GM19468 (cell line): Measurements from ENCODE around the gene GNGT1.

ENCODE experiments used
- ATAC-seq: cut with Tn5 transposase; IDR thresholded peaks from one replicate; pipeline ENCODE4 v1.9.1; 2021; ENCODE audit warnings: mild to moderate bottlenecking, moderate library complexity, moderate number of reproducible peaks; ENCODE audit not compliant: unreplicated experiment; ENCODE audit errors: extremely low read depth

Gene GNGT1

DNA sequence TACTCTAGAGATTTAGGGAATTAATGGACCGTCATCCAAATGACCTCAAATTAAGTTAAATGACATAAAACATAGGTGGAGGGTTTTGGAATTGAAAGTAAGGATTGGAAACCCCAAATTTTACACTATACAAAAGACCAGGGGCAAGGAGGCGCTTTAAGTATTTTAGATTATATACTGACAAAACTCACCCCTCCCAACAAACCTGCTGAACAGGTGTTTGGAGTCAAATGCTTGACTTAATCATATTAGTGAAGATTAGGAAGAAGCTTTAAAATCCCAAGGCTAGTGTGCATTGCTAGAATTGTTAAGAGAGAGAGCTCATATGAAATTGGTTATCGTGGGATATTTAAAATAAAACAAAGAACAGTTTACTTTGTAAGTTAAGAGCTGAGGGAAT lies at the start of gene GNGT1:
TSS of gene GNGT1 (plus strand) at position 301 of the 400 bp plus-strand sequence. CDS start 180 bp downstream, outside the sequence.
- no peak for ATAC-seq

DNA sequence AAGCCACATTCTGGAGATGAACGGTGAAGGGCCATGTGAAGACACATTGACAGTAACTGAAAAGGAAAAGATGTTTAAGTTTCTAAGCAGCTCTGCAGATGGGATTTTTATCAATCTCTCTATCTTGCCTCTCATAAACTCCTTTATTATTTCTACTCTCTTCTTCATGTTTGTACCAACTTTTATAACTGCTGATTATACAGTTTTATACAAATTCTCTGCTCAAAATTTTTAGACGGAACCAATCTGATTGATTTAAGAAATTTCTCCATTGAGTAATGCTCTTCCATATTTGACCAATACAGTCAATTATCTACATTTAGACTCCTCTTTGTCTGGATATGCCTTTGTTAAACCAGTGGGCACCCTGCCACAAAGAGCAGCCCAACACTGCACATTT lies 47.5 kb upstream of the GNGT1 start:
- no peak for ATAC-seq

DNA sequence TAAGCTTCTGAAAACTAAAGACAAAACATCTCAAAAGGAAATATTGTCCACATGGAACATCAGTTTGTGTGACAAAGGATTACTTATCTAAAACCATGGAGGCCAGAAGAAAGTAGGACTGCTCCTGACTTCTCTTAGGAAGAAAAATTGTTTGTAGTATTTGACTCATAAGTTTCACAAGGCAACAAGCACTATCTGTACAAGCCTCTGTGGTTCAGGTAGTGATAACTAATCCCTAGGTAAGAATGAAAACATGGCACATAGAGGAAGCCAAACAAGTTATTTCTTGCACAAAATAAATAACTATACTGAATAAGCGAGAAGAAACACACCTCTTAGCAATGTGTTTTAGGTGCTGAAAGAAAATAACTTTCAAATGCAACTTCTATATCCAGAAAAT lies 46.1 kb upstream of the GNGT1 start:
- no peak for ATAC-seq

DNA sequence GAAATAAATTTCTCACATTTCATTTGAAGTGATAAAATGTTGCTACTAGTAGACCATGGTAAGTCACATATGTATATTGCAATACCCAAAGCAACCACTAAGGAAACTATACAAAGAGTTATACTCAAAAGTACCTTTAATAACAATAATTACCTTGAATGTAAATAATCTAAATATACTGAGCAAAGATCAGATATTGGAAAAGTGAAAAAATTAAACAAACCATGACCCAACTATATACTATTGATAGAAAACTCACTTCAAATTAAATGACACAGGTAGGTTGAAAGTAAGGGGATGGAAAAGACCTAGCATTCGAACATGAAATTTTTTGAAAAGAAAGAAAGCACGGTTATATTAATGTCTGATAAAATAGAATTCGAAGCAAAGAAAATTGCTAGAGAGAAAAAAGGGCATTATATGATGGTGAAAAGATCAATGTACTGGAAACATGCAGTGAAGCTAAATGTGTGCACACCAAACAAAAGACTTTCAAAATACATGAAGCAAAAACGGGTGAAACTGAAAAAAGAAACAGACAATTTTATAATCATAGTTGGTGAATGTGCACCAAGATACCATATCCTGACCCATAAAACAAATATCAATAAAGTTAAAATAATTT lies 44.9 kb upstream of the GNGT1 start:
- no peak for ATAC-seq

DNA sequence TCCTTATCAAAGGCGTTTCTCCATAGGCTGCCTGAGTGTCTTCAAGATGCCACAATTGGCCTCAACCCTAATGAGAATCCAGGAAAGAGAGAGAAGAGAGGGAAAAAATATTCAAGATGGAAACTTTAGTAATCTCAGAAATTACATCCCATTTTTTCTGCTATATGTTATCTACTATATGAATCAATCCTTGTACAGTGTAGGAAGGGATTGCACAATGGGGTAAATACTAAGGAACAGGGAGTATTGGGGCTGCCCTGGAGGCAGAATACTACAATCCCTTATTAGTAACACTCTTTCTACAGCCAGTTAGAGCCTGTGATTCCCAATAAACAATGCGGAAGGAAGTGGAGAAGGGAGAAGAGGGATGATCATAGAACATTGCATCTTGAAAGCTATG lies 43.7 kb upstream of the GNGT1 start:
- ATAC-seq: no peak

DNA sequence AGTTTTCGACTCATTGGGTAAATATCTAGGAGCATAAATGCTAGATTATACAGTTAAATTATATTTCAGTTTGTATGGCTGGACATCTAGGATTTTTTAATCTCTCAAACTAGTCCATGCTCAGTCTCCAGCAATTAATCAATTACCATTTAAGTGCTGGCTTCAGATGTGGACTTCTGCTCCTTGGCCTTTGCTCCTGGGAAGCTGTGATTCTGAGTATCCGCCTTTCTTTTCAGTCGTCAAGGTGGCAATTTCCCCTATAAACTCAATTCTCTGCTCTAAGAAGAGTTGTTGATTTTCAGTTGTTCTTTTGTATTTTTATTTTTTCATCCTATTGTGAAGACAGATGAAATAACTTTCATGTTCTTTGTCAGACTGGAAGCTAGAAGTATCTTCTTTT lies 39.5 kb upstream of the GNGT1 start:
- no peak for ATAC-seq

DNA sequence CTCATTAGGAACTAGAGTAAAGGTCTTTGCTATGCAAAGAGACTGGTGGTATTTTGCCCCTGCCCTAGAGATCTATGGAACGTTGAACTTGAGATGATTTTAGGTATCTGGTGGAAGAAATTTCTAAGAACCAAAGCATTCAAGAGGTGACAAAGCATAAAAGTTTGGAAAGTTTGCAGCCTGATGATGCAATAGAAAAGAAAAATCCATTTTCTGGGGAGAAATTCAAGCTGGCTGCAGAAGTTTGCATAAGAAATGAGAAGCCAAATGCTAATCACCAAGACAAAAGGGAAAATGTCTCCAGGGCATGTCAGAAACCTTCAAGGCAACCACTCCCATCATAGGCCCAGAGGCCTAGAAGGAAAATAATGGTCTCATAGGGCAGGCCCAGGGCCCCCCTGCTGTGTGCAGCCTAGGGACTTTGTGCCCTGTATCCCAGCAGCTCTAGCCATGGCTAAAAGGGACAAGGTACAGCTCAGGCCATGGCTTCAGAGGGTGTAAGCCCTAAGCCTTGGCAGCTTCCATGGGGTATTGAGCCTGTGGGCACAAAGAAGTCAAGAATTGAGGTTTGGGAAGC lies 32.3 kb upstream of the GNGT1 start:
- no peak for ATAC-seq

DNA sequence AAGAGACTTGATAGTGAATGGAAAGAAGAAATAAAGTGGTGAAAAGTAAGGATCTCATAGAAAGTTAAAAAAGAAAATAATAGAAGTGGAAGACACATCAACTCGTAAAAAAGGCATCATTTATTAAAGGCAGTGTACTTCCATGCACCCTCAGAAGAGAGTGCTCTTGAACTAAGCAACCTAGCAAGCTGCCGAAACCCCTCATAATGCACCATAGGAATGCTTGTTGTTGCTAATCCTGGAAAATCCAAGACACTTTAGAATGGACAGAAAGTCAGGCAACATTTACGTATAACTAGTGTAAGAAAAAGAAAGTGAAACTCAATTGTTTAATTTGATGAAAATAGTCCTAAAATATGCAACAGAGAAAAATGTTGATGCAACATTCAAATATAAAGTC lies 28.6 kb upstream of the GNGT1 start:
- no peak for ATAC-seq

DNA sequence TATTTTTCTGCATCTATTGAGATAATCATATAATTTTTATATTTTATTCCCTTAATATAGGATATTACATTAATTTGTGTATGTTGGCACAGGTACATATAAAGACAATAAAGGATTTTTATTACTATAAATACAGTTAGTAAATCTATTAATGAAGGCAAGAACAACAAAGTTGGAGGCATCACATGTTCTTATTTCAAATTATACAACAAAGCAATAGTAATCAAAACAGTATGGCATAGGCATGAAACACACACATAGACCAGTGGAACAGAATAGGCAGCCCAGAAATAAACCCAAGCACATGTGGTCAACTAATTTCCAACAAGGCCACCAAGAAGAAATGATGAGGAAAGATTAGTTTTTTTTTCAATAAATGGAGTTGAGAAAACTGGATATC lies 27.0 kb upstream of the GNGT1 start:
- ATAC-seq: no peak

DNA sequence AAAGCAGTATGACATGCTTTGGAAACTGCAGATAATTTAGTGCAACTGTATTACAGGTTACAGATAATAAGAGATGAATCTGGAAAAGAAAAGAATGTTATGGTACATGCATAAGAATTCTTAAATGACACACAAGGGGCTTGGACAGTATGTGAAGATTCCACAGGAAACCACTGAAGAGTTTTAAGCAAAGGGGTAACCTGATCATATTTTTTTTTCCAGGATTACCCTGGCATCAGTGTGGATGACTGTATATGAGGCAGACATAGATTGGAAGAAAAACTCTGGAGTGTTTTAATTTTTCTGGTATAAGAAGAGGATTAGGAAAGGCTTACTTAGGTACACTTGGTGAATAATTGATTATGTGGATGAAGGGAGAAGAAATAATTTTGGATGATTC lies 23.9 kb upstream of the GNGT1 start:
- ATAC-seq: no peak

DNA sequence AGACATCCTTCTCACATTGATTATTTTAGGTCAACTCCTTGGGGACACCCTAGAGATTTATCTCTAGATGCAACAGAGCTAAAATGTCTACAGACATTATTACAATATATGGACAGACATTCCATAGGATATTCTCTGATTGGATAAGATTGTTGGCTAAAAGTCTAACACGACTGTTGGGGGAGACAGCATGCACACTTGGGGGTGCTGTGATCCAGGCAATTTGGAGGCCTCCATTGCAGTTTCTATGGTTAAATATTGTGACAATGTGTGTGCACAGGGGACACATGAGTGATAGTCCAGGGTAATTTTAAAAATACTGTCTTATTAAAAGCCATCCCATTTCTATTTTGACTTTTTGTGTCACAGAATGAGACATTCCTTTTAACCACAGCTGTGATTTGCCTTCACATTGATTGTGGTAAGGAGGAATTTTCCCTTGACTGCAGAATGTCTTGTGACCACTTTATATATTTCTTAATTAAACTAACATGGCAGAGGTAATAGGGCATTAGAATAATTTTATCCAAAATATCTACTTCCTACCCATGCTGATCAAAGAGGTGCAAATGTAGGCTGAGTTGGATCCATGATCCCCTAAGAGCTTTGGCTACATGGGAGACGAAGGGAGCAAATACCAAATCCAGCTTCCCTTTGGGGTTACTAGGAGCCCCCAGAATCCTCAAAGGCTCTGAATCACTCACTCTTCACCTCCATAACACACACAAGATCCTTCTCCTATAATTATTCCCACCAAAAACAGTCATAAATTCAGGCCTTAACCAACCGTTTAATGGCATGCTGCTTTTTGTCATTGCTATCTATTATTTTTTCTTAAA lies 23.1 kb upstream of the GNGT1 start:
- no peak for ATAC-seq

DNA sequence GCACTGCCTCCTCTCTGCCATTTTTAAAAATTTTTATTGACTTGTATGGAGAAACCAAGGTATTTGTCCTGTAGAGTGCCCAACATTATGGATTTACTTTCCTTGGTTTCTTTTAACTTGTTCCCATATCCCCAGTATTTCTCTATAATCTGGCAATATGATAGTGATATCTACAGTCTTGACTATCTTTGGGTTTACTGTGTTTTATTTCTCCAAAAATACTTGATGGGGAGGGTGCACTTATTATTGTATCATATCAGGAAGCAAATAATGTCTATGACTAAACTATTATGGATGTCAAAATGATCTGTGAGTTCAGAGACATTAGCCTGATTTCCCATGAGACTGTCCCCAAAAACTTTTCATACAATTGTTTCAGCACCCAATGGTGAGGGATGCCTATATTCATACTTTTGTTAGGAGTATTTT lies 22.4 kb upstream of the GNGT1 start:
- no peak for ATAC-seq

DNA sequence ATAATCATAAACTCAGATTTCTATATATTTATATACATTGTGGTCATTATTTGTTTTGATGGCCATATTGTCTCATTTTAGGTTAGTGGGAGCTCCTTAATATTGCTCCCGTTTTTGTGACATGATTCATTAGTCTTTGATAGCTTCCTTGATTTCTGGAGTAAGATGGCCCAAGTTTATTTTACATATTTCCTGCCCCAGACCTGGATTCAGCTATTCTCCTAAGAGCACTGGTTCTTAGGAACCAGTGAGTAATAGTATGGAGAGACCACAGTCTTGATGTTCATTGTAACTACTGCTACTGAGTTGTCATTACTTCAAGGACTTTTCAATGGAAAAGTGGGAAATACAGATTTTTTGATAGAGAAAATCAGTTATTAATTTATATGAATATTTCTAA lies 21.8 kb upstream of the GNGT1 start:
- ATAC-seq: no peak

DNA sequence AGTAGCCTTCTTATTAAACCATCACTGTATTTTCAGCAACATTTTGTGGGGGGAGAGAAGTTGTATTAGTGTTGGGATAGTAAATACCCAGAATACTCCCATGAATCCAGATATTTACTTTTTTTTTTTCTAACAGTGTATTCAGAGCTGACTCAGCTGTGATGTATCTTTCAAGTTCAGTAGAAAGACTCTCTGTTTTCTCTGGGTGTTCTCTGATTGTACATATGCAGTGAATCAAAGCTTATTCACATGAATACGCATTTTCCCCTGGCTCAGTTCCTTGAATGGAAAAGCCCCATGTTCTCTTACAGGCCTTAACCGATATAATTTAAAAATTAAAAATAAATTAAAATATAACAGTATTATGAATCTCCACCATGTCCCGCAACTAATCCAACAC lies 17.1 kb upstream of the GNGT1 start:
- ATAC-seq: no peak

DNA sequence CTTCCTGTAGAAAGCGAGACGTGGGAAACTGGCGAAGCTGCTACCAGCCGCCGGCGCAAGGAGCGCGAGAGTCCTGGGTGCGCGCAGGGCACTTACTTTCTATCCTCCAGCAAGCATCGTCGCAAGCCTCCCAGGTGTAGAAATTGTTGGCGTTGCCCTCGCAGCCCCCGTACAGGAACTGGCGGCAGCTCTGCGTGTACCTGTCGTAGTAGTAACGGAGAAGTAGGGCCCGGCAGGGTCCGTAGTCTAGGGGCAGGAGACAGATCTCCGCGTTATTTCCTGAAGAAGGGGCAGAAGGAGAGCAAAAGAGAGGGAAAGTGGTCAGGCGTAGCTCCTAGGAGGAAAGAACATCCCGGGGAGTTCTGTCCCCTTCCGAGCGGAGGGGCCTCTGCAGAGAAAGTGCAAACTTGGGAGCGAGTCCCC lies 16.3 kb upstream of the GNGT1 start:
- peak; percentile 34 for ATAC-seq

DNA sequence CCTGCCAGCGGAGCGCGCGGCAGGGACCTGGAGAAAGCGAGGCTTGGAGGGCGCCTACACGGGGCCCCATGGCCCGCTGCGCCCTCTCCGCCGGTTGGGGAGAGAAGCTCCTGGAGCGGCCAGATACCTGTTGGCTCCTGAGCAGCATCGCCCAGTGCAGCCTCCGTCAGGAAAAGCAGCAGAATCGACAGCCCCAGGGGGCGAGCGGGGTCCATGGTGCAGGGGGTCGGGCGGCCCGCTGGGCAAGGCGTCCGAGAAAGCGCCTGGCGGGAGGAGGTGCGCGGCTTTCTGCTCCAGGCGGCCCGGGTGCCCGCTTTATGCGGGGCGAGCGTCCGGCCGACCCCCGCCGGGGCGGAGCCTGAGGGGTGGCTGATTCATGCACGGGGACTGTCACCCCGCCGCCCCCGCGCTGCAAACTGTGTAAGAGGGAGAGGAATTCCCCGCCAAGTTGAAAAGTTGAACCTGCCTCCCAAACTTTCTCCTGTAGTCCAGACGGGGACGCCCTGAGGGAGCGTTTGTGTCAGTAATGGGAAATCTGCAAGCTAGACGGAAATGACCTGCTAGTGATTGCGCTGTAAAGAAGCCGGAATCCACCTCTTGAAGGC lies 15.8 kb upstream of the GNGT1 start, which contains the start of gene TFPI2:
TSS of gene TFPI2 (minus strand) at position 290 of the 605 bp plus-strand sequence. CDS start at position 215, 75 bp downstream.
- ATAC-seq: no peak

DNA sequence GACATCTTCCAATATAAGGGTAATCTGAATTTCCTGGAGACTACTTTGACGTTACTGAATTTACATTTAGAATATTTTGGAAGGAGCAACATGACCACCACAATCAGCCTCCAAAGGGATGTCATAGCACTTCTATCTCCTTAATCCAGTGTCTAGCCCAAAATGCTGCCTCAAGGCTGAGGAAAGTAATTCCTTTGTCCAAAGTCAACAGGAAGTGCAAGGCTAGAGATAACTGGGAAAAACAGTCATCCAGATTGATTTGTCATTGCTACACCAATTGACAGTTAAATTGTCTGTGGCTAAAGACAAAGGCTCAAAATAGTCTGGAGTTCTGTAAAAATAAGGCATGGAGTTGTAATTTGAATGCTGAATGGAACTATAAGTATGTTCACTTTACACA lies 11.9 kb upstream of the GNGT1 start:
- no peak for ATAC-seq

DNA sequence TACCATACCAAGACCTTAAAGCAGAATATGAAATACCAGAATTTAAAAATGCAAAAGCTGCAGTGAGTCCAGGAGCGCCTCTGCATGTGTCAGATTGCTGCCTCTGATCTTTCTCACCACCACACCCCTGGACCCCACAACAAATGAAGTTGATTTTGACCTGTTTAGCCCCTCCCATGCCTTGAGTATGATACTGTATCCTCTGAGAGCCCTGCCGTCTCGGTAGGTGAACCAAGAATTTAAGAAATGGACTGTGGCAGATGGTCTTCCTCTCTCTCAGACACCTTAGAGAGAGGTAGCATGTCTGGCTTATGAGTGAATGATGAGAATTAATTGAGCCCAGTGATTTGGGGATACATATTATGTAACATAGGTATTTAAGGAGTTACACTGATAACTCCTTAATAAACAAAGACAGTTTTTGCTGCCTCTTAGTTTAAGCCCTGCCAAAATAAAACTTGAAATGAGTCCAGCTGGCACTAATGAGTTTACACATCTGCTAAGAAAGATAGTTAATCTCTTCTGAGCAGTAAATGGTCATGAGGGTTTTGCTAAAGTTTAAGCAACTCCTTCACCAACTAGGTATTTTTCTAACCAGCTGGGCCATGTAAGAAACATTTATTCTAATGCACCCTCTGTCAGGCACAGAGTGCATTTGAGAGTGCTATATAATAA lies 11.3 kb upstream of the GNGT1 start:
- no peak for ATAC-seq

DNA sequence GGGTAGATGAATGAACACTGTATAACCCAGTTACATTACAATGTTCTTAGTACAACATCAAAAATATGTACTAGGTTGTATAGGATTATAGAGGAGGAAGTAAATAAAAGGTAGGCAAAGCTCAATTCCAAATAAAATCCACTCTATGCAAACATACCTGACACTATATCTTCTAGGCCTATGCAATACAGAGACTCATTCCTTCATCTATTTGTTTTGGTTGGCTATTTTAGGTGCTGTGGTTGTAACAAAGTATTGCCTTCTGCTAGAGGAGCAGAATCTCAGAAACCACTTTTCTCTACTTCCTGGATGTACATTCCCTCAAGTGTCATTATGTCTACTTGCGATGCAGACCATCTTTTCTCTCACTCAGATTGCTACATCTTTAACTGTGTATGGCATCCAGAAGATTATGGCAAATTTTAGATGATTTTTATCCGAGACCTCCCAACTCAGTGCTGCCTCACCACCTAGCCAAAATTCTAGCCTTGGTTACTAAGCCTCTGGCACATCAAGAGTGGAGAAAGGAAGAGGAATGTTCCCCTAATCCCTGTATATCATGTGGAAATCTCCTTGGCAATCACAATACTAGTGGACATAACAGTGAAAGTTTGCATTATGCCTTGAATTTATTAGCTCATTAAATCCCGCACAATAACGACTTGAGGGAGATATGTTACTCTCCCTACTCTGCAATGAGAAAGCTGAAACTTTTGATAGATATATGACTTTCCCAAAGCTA lies 10.3 kb upstream of the GNGT1 start:
- no peak for ATAC-seq

DNA sequence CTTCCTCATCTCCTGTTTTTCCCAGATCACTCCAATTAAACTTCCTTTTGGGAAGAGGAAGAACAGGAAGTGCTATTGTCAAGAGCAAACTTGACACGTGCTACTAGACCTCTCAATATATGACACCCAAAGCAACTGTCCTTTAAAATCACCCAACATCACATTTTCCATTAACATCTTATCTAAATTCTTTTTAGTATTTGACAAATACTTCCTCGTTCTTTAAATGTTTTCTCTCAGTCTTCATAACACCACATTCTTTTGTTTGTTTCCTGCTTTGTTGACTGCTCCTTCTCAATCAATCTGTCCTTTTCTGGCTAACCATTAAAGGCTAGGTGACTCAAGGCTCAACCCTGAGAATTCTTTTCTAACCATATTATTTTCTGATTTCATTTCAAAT lies 8.7 kb upstream of the GNGT1 start:
- ATAC-seq: no peak
